ENCODE data around the gene CPT1A. TPM values are rescaled to one million over a fixed set of nuclear protein-coding genes. Genes with fewer than 3 reads are reported as not detected.
A peak's percentile ranks its signal among the peaks of the same experiment; 100 is the strongest.

The CPT1A gene
- total RNA-seq, 1 experiment from 2014 or later, result 0.39 TPM

GRCh38 chr11:68804786-68805185 is 36.9 kb downstream of the CPT1A start:
- DNase-seq (ENCODE audit: low read depth), result no peak

GRCh38 chr11:68803766-68804165 is 38.0 kb downstream of the CPT1A start:
- DNase-seq (ENCODE audit: low read depth), result no peak

GRCh38 chr11:68798221-68798813 is 43.4 kb downstream of the CPT1A start:
- DNase-seq (ENCODE audit: low read depth), result no peak

DNA sequence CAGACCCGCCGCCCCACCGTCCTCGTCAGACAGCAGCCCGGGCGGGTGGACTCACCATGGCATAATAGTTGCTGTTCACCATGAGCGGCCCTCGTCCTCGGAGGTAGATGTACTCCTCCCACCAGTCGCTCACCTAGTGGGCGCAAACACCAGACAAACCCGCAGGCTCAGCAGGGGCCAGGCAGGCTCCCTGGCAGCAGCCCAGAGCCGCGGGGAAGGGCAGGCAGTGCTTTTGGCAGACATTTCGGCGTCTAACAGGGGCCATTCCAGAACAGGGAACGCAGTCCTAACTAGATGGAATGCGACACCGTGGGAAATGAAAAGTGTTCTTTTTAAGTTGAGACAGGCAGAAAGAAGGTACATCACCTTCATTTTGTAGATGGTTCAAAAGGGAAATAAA is 44.9 kb downstream of the CPT1A start:
- DNase-seq (ENCODE audit: low read depth), result no peak

GRCh38 chr11:68792400-68792966 is 49.2 kb downstream of the CPT1A start:
- DNase-seq (ENCODE audit: low read depth), result peak; percentile 50

GRCh38 chr11:68784653-68785052 is 57.1 kb downstream of the CPT1A start:
- no peak for DNase-seq (ENCODE audit: low read depth)

DNA sequence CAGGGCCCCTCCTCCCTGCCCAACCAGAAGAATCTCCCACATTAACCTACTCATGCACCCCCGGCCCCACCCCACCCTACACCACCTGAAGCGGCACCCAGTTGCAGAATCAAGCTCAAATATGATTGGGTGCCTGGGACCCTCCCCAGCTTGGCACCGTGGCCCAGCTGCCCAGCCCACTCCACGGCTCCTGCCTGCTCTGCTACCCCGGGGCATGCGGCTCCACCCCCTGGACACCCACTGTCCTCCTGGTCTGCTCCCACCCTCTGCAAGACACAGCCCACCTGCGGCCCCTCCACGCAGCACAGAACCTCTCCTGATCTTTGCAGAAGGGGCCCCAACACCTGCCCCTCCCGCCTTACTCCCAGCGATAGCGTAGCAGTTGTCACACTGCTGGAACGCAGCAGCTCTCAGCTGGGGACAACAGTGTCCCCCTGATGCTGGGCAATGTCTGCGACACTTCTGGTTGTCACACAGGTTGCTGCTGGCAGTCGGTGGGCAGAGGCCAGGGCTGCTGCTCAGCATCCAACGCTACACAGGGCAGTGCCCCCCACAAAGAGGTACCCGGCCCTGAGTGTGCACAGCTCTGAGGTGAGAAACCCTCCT is 58.4 kb downstream of the CPT1A start:
- DNase-seq (ENCODE audit: low read depth), result no peak

DNA sequence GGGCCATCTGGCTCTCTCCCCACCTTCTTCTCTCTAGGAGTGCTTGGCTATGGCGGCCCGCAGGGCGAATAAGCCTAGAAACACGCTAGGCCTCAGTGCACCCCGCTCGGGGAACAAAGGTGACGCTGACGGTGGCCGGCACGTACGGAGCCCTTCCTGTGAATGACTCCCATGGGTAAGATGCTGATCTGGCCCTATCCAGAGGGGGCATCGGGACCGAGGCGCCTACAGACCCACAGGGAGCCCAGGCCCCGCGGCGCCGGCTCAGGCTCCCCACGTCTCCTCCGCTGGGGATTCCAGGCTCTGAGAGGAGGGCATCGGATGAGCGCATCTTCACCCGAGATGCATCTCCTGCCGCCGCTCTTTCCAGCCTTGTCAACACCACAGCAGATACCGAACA is 59.0 kb downstream of the CPT1A start:
- DNase-seq (ENCODE audit: low read depth), result no peak

DNA sequence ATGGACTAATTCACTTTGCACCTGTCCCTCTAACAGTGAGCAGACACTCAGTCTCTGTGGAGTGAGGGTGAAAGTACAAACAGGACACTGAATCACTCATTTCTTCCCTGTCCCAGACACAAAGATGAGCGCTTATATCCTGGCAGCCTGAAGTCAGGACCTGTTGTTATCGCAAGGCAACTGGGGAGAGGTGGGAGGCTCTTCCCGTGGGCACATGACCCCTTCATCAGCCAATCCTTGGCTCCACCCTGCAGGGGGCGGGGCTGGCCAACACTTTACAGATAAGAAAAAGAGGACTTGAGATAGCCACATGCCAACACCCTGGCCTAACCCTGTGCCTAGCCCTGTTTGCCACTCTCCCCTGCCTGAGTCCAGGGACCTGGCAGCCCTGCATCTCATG is 60.9 kb downstream of the CPT1A start:
- no peak for DNase-seq (ENCODE audit: low read depth)

- DNase-seq (ENCODE audit: low read depth), result no peak
These were observed 63.5 kb downstream of the CPT1A start for GRCh38 chr11:68778205-68778604.

DNA sequence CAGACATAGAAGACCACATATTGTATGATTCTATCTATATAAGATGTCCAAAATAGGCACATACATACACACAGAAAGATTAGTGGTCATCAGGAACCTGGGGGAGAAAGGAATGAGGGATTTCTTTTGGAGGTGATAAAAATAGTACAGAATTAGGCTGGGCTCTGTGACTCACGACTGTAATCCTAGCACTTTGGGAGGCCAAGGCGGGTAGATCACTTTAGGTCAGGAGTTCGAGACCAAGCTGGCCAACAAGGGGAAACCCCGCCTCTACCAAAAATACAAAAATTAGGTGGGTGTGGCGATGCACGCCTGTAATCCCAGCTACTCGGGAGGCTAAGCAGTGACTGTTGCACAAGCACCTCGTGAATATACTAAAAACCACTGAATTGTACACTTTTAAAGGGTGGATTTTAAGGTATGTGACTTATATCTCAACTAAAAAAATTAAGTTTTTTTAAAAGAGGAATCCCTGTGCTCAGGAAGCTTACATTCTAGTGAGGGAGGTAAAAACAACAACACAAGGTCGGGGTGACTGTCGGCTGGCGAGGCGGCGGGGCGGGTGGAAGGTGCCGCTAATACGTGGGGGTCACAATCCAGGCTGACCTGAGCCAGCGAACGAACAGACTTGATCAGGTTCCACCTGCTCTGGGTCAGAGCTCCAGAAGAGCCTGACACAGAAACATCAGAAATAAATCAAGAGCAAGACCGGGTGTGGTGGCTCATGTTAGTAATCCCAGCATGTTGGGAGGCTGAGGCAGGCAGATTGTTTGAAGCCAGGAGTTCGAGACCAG is 65.1 kb downstream of the CPT1A start:
- no peak for DNase-seq (ENCODE audit: low read depth)

DNA sequence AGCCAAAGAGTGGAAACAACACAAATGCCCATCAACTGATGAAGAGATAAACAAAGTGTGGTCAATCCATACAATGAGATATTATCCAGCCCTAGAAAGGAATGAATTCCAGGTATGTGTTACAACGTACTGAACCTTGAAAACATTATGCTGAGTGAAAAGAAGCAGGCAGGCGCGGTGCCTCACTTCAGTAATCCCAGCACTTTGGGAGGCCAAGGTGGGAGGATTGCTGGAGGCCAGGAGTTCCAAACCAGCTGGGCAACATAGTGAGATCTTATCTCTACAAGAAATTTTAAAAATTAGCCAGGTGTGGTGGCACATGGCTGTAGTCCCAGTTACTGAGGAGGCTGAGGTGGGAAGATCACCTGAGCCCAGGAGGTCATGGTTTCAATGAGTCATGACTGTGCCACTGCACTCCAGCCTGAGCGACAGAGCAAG is 65.7 kb downstream of the CPT1A start:
- no peak for DNase-seq (ENCODE audit: low read depth)

DNA sequence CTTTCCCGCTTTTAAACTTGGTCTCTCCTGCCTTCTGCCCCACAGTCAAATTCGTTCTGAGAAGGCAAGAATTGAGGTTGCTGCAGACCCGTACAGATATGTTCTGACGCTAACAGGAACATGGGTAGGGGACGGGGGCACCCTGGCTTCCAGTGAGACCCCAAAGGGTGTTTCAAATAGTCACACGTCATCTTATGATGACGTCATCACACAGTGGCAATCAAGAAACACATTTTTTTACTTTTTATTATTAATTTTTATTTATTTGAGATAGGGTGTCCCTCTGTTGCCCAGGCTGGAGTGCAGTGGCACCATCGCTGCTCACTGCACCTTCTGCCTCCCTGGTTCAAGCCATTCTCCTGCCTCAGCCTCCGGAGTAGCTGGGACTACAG is 67.5 kb downstream of the CPT1A start:
- DNase-seq (ENCODE audit: low read depth), result no peak

DNA sequence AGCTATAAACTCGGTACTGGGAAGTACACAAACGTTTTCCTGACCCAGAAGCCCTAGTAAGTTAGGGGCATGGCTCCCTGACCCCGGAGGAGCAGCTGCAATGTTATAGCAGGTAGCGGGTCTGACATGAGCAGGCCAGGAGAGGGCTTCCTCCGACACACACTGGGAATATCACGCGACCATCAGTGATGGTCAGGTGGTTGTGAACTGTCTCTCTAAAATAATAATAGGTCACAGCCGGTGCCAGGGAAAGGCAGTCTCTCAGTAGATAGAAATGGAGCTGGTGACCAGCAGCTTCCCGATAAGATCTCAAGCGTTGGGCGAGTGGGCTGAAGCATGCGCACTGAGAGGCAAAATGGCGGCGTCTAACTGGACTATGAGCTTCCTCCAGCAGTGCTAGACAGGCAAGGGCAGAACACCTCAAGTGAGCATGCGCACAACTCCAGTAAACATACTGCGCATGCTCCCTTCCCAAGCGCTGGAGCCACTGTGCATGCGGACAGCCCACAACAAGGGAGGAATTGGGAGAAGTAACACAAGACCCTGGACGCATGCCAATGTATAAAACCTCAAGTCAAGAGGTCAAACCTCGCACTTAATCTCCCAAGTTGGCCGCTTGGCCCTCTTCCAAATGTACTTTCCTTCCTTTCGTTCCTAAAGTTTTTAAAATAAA is 68.1 kb downstream of the CPT1A start:
- no peak for DNase-seq (ENCODE audit: low read depth)

DNA sequence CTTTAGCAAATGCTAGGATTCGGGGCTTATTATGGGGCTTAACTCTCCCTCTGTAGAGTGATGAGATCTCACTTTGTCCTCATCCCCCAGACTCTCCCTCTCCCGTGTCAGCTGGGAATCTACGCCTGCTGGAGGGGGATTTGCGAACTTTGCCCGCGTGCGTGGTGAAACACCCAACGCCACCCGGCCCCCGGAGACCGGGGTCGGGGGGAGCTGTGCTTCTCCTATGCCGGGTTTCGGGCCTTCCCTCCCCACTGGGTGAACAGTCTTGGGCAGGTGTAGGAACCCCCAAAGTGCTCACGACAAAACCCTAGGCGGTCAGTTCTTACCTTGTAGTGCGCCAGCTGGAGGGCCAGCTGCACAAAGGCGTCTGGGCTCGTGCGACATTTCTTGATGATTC is 68.8 kb downstream of the CPT1A start:
- DNase-seq (ENCODE audit: low read depth), result no peak

DNA sequence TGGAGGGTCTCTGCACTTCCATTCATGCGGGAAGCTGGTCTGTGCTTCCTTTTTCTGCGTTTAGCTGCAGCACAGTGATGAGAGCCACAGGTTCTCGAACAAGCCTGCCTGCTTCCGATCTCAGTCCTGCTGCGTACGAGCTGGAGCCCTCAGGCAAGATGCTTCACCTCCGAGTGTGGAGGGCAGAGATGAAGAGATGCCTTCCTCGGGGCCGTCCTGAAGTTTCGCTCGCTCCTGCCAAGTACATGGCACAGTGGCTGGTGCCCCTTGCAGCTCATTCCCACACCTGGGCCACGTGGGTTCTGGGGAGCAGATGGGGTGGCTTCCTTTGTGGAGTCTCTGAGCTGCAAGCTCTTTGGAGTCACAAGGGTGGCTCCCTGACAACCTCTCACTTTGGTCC is 70.9 kb downstream of the CPT1A start:
- no peak for DNase-seq (ENCODE audit: low read depth)

DNA sequence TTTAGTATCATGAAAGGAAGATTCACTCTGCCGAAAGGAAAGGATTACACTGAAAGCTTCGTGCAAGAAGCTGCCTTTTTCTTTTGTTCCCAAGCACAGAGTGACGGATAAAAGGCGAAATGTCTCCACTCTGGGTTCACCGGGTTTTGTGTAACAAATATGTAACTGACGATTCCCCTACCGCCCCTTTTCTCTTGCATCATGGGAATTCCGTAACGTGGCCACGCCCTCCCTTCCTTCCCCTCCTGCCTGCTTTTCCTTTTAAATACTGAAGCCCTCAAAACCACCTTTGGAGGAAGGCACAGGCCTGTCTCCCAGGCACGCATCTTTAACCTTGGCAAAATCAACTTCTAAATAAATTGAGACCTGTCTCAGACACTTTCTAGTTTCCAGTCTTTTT is 74.0 kb downstream of the CPT1A start:
- DNase-seq (ENCODE audit: low read depth), result no peak

DNA sequence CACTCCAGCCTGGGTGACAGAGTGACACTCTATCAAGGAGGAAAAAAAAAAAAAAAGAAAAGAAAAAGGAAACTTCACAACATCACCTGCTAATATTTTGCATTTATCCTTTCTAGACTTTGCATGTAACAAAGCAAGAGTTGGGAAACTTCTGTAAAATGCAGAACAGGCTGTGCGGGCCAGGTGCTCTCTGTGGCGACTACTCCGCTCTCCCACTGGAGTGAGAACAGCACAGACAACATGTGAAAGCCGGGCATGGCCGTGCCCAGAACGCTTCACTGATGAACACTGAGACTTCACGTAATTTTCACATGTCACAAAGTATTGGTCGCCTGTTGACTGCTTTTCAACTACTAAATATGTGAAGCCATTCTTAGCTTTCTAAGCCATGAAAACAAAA is 74.9 kb downstream of the CPT1A start:
- no peak for DNase-seq (ENCODE audit: low read depth)

- DNase-seq (ENCODE audit: low read depth), result no peak
These were observed 77.0 kb downstream of the CPT1A start for GRCh38 chr11:68764746-68765145.

DNA sequence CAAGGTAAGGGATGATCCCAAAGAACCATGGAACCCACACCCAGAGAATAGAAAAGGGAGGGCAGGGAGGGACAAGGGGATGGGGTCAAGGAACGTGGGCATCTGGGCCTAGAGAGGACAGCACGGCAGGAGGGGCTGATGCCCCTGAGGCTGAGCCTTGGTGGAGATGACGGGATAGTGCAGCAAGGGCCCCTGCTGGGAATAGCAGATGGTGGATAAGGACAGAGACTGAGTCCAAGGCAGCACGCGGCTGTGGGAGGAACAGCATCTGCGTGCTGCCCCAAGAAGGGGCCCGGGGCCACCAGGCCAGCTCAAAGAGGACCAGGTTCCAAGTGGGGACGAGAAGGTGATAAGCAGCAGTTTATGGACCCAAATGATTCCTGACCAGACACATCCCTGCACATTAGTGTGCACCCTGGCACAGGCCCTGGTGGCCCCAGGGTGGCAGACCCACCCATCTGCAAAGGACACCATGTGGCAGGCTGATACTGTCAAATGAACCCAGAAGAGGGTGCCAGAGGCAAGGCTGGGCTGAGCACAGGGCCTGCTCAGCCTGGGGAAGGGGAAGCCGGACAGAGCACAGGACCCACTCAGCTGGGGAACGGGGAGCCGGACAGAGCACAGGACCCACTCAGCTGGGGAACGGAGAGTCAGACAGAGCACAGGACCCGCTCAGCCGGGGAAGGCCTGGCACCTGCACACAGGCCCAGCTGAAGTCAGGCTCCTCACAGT is 77.6 kb downstream of the CPT1A start:
- no peak for DNase-seq (ENCODE audit: low read depth)

DNA sequence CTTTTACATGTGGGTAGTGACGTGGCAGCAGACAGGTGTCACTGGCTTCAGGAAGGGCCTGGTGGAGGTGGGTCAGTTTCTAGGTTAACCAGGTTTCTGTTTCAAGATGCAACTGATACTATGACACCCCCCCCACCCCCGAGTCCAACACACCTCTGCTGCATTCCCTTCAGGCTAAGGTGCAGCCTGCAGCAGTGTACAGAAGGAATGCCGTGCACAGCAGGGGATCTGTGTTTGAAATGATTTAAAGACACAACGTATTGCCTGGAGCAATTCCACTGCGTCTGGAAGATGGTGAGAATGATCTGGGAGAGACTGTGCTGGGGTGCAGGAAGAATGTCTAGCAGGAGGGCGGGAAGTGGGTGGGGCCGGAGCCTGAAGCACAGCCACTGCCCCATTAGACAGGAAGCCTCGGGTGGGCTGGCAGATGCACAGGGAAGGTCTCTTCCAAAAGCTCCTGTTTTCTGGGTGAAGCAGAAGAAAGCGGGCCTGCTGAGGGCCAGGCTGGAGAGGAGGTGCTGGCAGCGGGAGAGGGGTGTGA is 78.5 kb downstream of the CPT1A start:
- no peak for DNase-seq (ENCODE audit: low read depth)

Data from HT1080 (cell line).